Natural killer cell (primary cell): Measurements from ENCODE around the gene PTRH1. TPM values are rescaled to one million over a fixed set of nuclear protein-coding genes. Genes with fewer than 3 reads are reported as not detected.

ENCODE experiments used
- ATAC-seq, 3 donors: fragments of 150-1000 bp in 2 of 3; fragments of 200-7000 bp in 1 of 3; cut with Tn5 transposase; 1 replicate in 1 of 3; 2 replicates in 2 of 3; pipeline ENCODE4 v1.10.0; 2021; ENCODE audit warnings: mild to moderate bottlenecking in 2 of 3, moderate library complexity in 2 of 3
- DNase-seq, 2 donors: peaks; one replicate each; pipeline versions ENCODE4 v3.0.0 to v3.0.0-alpha.2; 2013 to 2021; ENCODE audit warnings: mixed read lengths in 1 of 2
- H3K27ac ChIP-seq: one replicate; pipeline ENCODE4 v1.5.1; 2013; ENCODE audit warnings: mild to moderate bottlenecking, low read length
- H3K27me3 ChIP-seq: one replicate; pipeline ENCODE4 v1.6.1; 2013; ENCODE audit warnings: low read length; ENCODE audit not compliant: control insufficient read depth, insufficient read depth
- H3K36me3 ChIP-seq: one replicate; pipeline ENCODE4 v1.6.1; 2013; ENCODE audit warnings: low read length; ENCODE audit not compliant: control insufficient read depth, insufficient read depth
- H3K4me1 ChIP-seq: one replicate; pipeline ENCODE4 v1.6.1; 2013; ENCODE audit warnings: low read length; ENCODE audit not compliant: control insufficient read depth, insufficient read depth
- H3K4me3 ChIP-seq: one replicate; pipeline ENCODE4 v1.5.1; 2013; ENCODE audit warnings: low read length
- H3K9me3 ChIP-seq: one replicate; pipeline ENCODE4 v1.6.1; 2013; ENCODE audit warnings: low read length; ENCODE audit not compliant: control insufficient read depth, insufficient read depth
- H3K27ac Mint-ChIP-seq, 2 donors: one replicate each; pipeline ENCODE4 v1.8.0; 2022; ENCODE audit warnings: mild to moderate bottlenecking in 2 of 2, mixed read lengths in 2 of 2, moderate library complexity in 1 of 2
- H3K27me3 Mint-ChIP-seq, 2 donors: one replicate each; pipeline ENCODE4 v1.8.0; 2022; ENCODE audit warnings: low read depth in 2 of 2, mixed read lengths in 2 of 2
- H3K36me3 Mint-ChIP-seq: one replicate; pipeline ENCODE4 v1.8.0; 2022; ENCODE audit warnings: mixed read lengths
- H3K4me1 Mint-ChIP-seq, 2 donors: one replicate each; pipeline ENCODE4 v1.8.0; 2022; ENCODE audit warnings: mixed read lengths in 2 of 2
- H3K4me3 Mint-ChIP-seq: one replicate; pipeline ENCODE4 v1.8.0; 2022; ENCODE audit warnings: mild to moderate bottlenecking, moderate library complexity, mixed read lengths
- H3K9me3 Mint-ChIP-seq, 2 donors: one replicate each; pipeline ENCODE4 v1.8.0; 2022; ENCODE audit warnings: mixed read lengths in 2 of 2
- CTCF ChIP-seq: fragments of 200-600 bp; IDR thresholded peaks from one replicate; pipeline ENCODE4 v1.8.0; 2022; ENCODE audit warnings: antibody characterized with exemption
- WGBS: methylation state at CpG from one replicate; pipeline ENCODE4 v1.1.7; 2013; ENCODE audit warnings: missing lambda C conversion rate; ENCODE audit not compliant: insufficient coverage; 5-methylcytosine and 5-hydroxymethylcytosine counted together
- intact Hi-C: fragments of 100-400 bp; cut with micrococcal nuclease; formaldehyde crosslinking; loops from one replicate; pipeline ENCODE4 v1.14.2; 2022
- total RNA-seq, 4 donors: library from RNA; stranded (reverse); fragments of 120-200 nt in 1 of 4; gene quantifications; one replicate each; pipeline versions ENCODE4 v1.2.3 to v1.2.4, GENCODE V29; 2013 to 2022

Gene PTRH1
- total RNA-seq, 3 donors from 2014 or later (not counting 1 experiment from before 2014, with no cell fraction given): 6.9 to 11.5 (median 11.0) TPM

DNA sequence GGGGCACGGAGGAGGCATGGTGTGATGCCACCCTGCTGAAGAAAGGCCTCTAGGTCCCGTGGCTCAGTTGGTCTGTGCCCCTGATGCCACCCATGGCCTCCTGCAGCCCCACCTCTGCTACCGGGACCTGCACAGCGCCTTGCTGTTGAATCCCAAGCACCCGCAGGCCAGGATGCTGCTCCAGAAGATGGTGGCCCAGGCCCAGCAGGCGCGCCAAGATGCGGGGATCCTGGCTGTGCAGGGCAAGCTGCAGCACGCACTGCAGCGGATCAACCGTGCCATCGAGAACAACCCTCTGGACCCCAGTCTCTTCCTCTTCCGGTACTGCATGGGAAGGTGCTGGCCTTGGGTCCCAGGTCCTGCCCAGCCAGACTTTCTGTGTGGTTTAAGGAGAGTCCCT, 7.5 kb upstream of the PTRH1 start:
- WGBS: 95% methylated on average over 13 of the region's 13 CpGs
- no peaks in the 10 kb centered on the region for H3K9me3 ChIP-seq
- Mint-ChIP-seq H3K27ac (no peak overlapping the region), H3K36me3 (no peaks in the 10 kb centered on the region), H3K9me3 (no peaks in the 10 kb centered on the region), H3K27me3 (no peaks in the 10 kb centered on the region), H3K4me3 (no peak overlapping the region), H3K4me1 (peaks cover 15 to 19% of the 10 kb centered on the region in 2 donors)
- ATAC-seq: no peak
- TF ChIP-seq CTCF: no peak
- no peaks in the 10 kb centered on the region for H3K36me3 ChIP-seq
- DNase-seq: no peak
- no peak overlapping the region for H3K27ac ChIP-seq
- H3K4me3 ChIP-seq: no peak overlapping the region
- peaks cover 40% of the 10 kb centered on the region for H3K4me1 ChIP-seq
- intact Hi-C loops: no loop called here
- no peaks in the 10 kb centered on the region for H3K27me3 ChIP-seq

- Mint-ChIP-seq H3K36me3 (no peaks in the 10 kb centered on the region), H3K27ac (peak overlapping the region in 1 of 2 donors; percentile 59), H3K4me3 (no peak overlapping the region), H3K9me3 (no peaks in the 10 kb centered on the region), H3K27me3 (no peaks in the 10 kb centered on the region), H3K4me1 (peaks cover 15 to 19% of the 10 kb centered on the region in 2 donors)
- Histone ChIP-seq H3K4me1 (peaks cover 45% of the 10 kb centered on the region), H3K36me3 (no peaks in the 10 kb centered on the region), H3K4me3 (no peak overlapping the region), H3K27me3 (no peaks in the 10 kb centered on the region), H3K27ac (peak overlapping the region; percentile 26), H3K9me3 (no peaks in the 10 kb centered on the region)
- 85% methylated on average over 12 of the region's 12 CpGs for WGBS
- TF ChIP-seq CTCF: no peak
- DNase-seq: no peak
- intact Hi-C loops: no loop called here
- no peak for ATAC-seq
Measured at GRCh38 chr9:127722055-127722745, 6.7 kb upstream of the PTRH1 start.

DNA sequence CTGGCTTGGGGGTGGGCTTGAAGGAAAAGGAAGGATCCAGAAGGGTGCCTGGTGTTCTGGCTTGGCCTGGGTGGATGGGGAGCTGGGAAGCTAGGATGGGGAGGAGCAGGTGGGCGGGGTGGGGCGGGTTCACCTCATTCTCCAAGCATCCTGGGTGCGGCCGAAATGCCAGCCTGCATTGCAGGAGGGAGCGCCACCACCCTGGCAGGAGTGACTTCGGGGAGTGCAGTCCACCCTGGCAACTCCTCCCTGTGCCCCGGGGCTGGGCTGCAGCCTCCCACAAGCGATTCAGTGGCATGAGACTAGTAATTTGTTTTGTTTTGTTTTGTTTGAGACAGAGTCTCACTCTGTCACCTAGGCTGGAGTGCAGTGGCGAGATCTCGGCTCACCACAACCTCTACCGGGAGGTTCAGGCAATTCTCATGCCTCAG, 5.9 kb upstream of the PTRH1 start:
- 75% methylated on average over 11 of the region's 11 CpGs for WGBS
- Histone ChIP-seq H3K27me3 (no peaks in the 10 kb centered on the region), H3K9me3 (no peaks in the 10 kb centered on the region), H3K36me3 (no peaks in the 10 kb centered on the region), H3K4me1 (peaks cover 52% of the 10 kb centered on the region), H3K27ac (peak overlapping the region; percentile 60), H3K4me3 (no peak overlapping the region)
- Mint-ChIP-seq H3K27me3 (no peaks in the 10 kb centered on the region), H3K4me3 (peak overlapping the region; percentile 81), H3K9me3 (no peaks in the 10 kb centered on the region), H3K36me3 (no peaks in the 10 kb centered on the region), H3K27ac (peak overlapping the region; percentile 59 to 81), H3K4me1 (peaks cover 15 to 19% of the 10 kb centered on the region in 2 donors)
- intact Hi-C loops: no loop called here
- DNase-seq (peak in 1 of 2 donors; percentile 43), ATAC-seq (peak; percentile 40 to 71 (median 61))
- TF ChIP-seq CTCF: no peak

GRCh38 chr9:127720865-127721227, 5.4 kb upstream of the PTRH1 start:
- intact Hi-C loops: no loop called here
- Mint-ChIP-seq H3K9me3 (no peaks in the 10 kb centered on the region), H3K27me3 (no peaks in the 10 kb centered on the region), H3K27ac (peak overlapping the region; percentile 59 to 81), H3K4me1 (peaks cover 20 to 24% of the 10 kb centered on the region in 2 donors), H3K4me3 (peak overlapping the region; percentile 81), H3K36me3 (no peaks in the 10 kb centered on the region)
- Histone ChIP-seq H3K9me3 (no peaks in the 10 kb centered on the region), H3K36me3 (no peaks in the 10 kb centered on the region), H3K27me3 (no peaks in the 10 kb centered on the region), H3K27ac (peak overlapping the region; percentile 60), H3K4me1 (peaks cover 58% of the 10 kb centered on the region), H3K4me3 (no peak overlapping the region)
- DNase-seq (no peak), ATAC-seq (no peak)
- TF ChIP-seq CTCF: no peak
